A549 (cell line): ENCODE results near the gene CLCNKB. TPM values are rescaled to one million over a fixed set of nuclear protein-coding genes. Genes with fewer than 3 reads are reported as not detected.

Experiments
- ATAC-seq, 2 experiments: fragments of 200-7000 bp in 1 of 2; fragments of >200 bp in 1 of 2; cut with Nextera tagmentation in 1 of 2; cut with Tn5 transposase in 1 of 2; 3 replicates each; pipeline versions ENCODE4 v1.8.0 to v1.9.1; 2018 to 2020; ENCODE audit warnings: mild to moderate bottlenecking in 1 of 2, moderate library complexity in 1 of 2
- CTCF ChIA-PET: fragments of 300-600 bp; sonication (Branson Sonifier 250); formaldehyde crosslinking; extraction: SDS; loops from one replicate; lab custom pipeline; 2021; ENCODE audit warnings: antibody characterized with exemption, inconsistent platforms; lab: Yijun Ruan, JAX
- POLR2A ChIA-PET: fragments of 350-600 bp; formaldehyde crosslinking; extraction: SDS; loops from one replicate; lab custom pipeline; 2021; ENCODE audit warnings: antibody characterized with exemption, inconsistent platforms; lab: Yijun Ruan, JAX
- DNase-seq, 2 experiments: peaks; one replicate each; pipeline versions ENCODE4 v3.0.0 to v3.0.0-alpha.2; 2011 to 2016; ENCODE audit warnings: low read depth in 1 of 2, low spot score in 1 of 2
- FAIRE-seq: peaks from 2 replicates; lab custom pipeline; 2011; peaks lifted over from hg19 to GRCh38; lab: Jason Lieb, UNC
- H3K27ac ChIP-seq, 2 experiments: fragments of >200 bp; sonication (Bioruptor Twin); formaldehyde crosslinking; 3 replicates each; pipeline ENCODE4 v1.5.1; 2016 to 2017
- H3K4me1 ChIP-seq: fragments of >200 bp; sonication (Bioruptor Twin); formaldehyde crosslinking; 3 replicates; pipeline ENCODE4 v1.6.1; 2016
- H3K4me2 ChIP-seq: fragments of >200 bp; sonication (Bioruptor Twin); formaldehyde crosslinking; 3 replicates; pipeline ENCODE4 v1.6.1; 2016
- H3K4me3 ChIP-seq: fragments of >200 bp; sonication (Bioruptor Twin); formaldehyde crosslinking; 3 replicates; pipeline ENCODE4 v1.5.1; 2016
- H3K9me3 ChIP-seq: fragments of >200 bp; sonication (Bioruptor Twin); formaldehyde crosslinking; 3 replicates; pipeline ENCODE4 v1.6.1; 2016
- BCL3 ChIP-seq: fragments of >200 bp; sonication (Bioruptor Twin); formaldehyde crosslinking; IDR thresholded peaks from 3 replicates; pipeline ENCODE4 v1.6.1; 2016
- BHLHE40 ChIP-seq: IDR thresholded peaks from 2 replicates; pipeline ENCODE4 v1.6.1; 2012; ENCODE audit warnings: low read depth, low read length, inconsistent platforms
- CHD4 ChIP-seq: fragments of 200-600 bp; sonication (generic); IDR thresholded peaks from 2 replicates; pipeline ENCODE4 v1.6.1; 2016; ENCODE audit warnings: antibody characterized with exemption, mild to moderate bottlenecking, borderline replicate concordance
- EHF ChIP-seq: fragments of 250-450 bp; sonication (Bioruptor Pico); IDR thresholded peaks from 2 replicates; pipeline ENCODE4 v1.5.0; 2020; ENCODE audit warnings: mild to moderate bottlenecking
- ESRRA ChIP-seq: fragments of 150-350 bp; IDR thresholded peaks from 2 replicates; pipeline ENCODE4 v1.6.1; 2014; ENCODE audit warnings: mild to moderate bottlenecking, low read length, borderline replicate concordance
- FOSL2 ChIP-seq, 2 experiments: fragments of 450-650 bp in 1 of 2; fragments of >200 bp in 1 of 2; sonication (Bioruptor Twin) in 1 of 2; formaldehyde crosslinking; IDR thresholded peaks; 2 replicates each; pipeline versions ENCODE4 v1.5.0 to v1.6.1; 2016 to 2020; ENCODE audit warnings: mild to moderate bottlenecking in 1 of 2, moderate library complexity in 1 of 2
- FOXS1 ChIP-seq: fragments of 250-450 bp; sonication (Bioruptor Pico); IDR thresholded peaks from 2 replicates; pipeline ENCODE4 v1.5.0; 2020; ENCODE audit warnings: mild to moderate bottlenecking, moderate library complexity
- HEYL ChIP-seq: fragments of 250-450 bp; sonication (Bioruptor Pico); IDR thresholded peaks from 2 replicates; pipeline ENCODE4 v1.8.0; 2021; ENCODE audit warnings: mild to moderate bottlenecking, moderate library complexity
- HOXA7 ChIP-seq: fragments of 250-450 bp; sonication (Bioruptor Pico); IDR thresholded peaks from 2 replicates; pipeline ENCODE4 v1.5.0; 2020; ENCODE audit warnings: mild to moderate bottlenecking, moderate library complexity
- JUN ChIP-seq, 2 experiments: fragments of >200 bp; sonication (Bioruptor Twin); formaldehyde crosslinking; IDR thresholded peaks; 2 replicates in 1 of 2; 3 replicates in 1 of 2; pipeline ENCODE4 v1.6.1; 2016 to 2017
- JUNB ChIP-seq: fragments of >200 bp; sonication (Bioruptor Twin); formaldehyde crosslinking; IDR thresholded peaks from 2 replicates; pipeline ENCODE4 v1.6.1; 2016
- NR3C1 ChIP-seq: fragments of >200 bp; sonication (Bioruptor Twin); formaldehyde crosslinking; IDR thresholded peaks from 3 replicates; pipeline ENCODE4 v1.6.1; 2017
- RCOR1 ChIP-seq: fragments of 150-350 bp; IDR thresholded peaks from 2 replicates; pipeline ENCODE4 v1.6.1; 2014; ENCODE audit warnings: antibody characterized with exemption, low read length, low read depth
- RFX5 ChIP-seq: fragments of 450-650 bp; IDR thresholded peaks from 2 replicates; pipeline ENCODE4 v1.7.1; 2014; ENCODE audit warnings: antibody characterized with exemption, mild to moderate bottlenecking, moderate library complexity
- SREBF2 ChIP-seq: fragments of 450-650 bp; IDR thresholded peaks from 2 replicates; pipeline ENCODE4 v1.6.1; 2014; ENCODE audit warnings: mild to moderate bottlenecking, moderate library complexity
- TFCP2L1 ChIP-seq: fragments of 250-450 bp; sonication (Bioruptor Pico); IDR thresholded peaks from 2 replicates; pipeline ENCODE4 v1.5.0; 2021; ENCODE audit warnings: mild to moderate bottlenecking
- ZC3H11A ChIP-seq: fragments of 450-650 bp; IDR thresholded peaks from 2 replicates; pipeline ENCODE4 v1.6.1; 2014; ENCODE audit warnings: antibody characterized with exemption, mild to moderate bottlenecking
- ZFP36 ChIP-seq: fragments of 450-650 bp; IDR thresholded peaks from 2 replicates; pipeline ENCODE4 v1.6.1; 2014; ENCODE audit warnings: borderline replicate concordance; ENCODE audit not compliant: partially characterized antibody
- ZNF302 ChIP-seq: fragments of 250-450 bp; sonication (Bioruptor Pico); IDR thresholded peaks from 2 replicates; pipeline ENCODE4 v1.9.0; 2021; ENCODE audit warnings: inconsistent platforms, mild to moderate bottlenecking, moderate library complexity
- WGBS: methylation state at CpG from one replicate; pipeline ENCODE4 v1.1.6; 2017; ENCODE audit errors: missing lambda C conversion rate; 5-methylcytosine and 5-hydroxymethylcytosine counted together
- polyA plus RNA-seq, 4 experiments: library from polyadenylated mRNA; depleted of rRNA in 3 of 4; stranded (reverse); fragments of >200 nt; fragmentation: RNase III in 1 of 4; extraction: RNeasy Plus Mini Kit Qiagen cat#74134 plus additional on column Dnase treatment in 1 of 4; gene quantifications; 2 replicates in 3 of 4; 3 replicates in 1 of 4; pipeline ENCODE4 v1.2.3, GENCODE V29; 2011 to 2017
- TF ChIP-seq, protein P1 (sequence below): fragments of 150-350 bp; IDR thresholded peaks from 2 replicates; pipeline ENCODE4 v1.6.1; 2014; ENCODE audit warnings: low read depth, mild to moderate bottlenecking, low read length
- TF ChIP-seq, protein P2 (sequence below): fragments of 250-450 bp; sonication (Bioruptor Pico); IDR thresholded peaks from 2 replicates; pipeline ENCODE4 v1.5.0; 2021; ENCODE audit warnings: mild to moderate bottlenecking, moderate library complexity, borderline replicate concordance
- TF ChIP-seq, protein P3 (sequence below): IDR thresholded peaks from 2 replicates; pipeline ENCODE4 v1.6.1; 2012
- TF ChIP-seq, protein P4 (sequence below): fragments of >200 bp; sonication (Bioruptor Twin); formaldehyde crosslinking; IDR thresholded peaks from 2 replicates; pipeline ENCODE4 v1.6.1; 2016

CLCNKB gene
- polyA plus RNA-seq, 2 of the 4 experiments (the other 2 are of a cell fraction): 0.08 to 0.14 TPM

DNA sequence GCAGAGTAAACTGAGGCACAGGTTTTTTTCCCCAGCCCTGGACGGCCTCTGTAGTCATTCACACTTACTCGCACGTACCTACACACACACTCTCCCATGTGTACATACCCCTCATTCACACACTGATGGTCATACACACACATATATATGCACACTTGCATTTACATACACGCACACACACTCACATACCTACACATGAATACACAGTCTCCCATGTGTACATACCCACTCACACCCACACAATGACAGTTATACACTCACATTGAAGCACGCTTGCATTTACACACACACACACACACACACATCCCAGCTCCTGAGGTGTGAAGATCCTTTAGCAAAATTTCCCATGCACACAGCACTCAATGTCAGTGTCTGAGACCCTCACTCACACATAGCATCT is 30.6 kb downstream of the CLCNKB start:
- H3K4me2 ChIP-seq: peak overlapping the region; percentile 97
- DNase-seq: no peak
- ChIA-PET CTCF (interaction anchor here (0.7 to 12.5 kb wide), 15 partner anchors 8 to 169 kb away, joined by 3 to 222 read pairs (median 5); partner anchors contain the start of genes CLCNKB, EPHA2 and HSPB7), POLR2A (no interaction called here)
- no peak overlapping the region for H3K4me3 ChIP-seq
- no peaks in the 10 kb centered on the region for H3K9me3 ChIP-seq
- peak overlapping the region; percentile 95 to 100 for H3K27ac ChIP-seq
- peaks cover 56% of the 10 kb centered on the region for H3K4me1 ChIP-seq
- TF ChIP-seq BHLHE40 (no peak), BCL3 (no peak), HOXA7 (no peak), CHD4 (no peak), HEYL (no peak), ZFP36 (no peak), FOXS1 (CRISPR knock-in tag) (no peak), ZNF302 (CRISPR knock-in tag) (no peak), SREBF2 (no peak), ESRRA (no peak)
- TF ChIP-seq, protein P1, sequence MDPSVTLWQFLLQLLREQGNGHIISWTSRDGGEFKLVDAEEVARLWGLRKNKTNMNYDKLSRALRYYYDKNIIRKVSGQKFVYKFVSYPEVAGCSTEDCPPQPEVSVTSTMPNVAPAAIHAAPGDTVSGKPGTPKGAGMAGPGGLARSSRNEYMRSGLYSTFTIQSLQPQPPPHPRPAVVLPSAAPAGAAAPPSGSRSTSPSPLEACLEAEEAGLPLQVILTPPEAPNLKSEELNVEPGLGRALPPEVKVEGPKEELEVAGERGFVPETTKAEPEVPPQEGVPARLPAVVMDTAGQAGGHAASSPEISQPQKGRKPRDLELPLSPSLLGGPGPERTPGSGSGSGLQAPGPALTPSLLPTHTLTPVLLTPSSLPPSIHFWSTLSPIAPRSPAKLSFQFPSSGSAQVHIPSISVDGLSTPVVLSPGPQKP: no peak
- TF ChIP-seq, protein P2, sequence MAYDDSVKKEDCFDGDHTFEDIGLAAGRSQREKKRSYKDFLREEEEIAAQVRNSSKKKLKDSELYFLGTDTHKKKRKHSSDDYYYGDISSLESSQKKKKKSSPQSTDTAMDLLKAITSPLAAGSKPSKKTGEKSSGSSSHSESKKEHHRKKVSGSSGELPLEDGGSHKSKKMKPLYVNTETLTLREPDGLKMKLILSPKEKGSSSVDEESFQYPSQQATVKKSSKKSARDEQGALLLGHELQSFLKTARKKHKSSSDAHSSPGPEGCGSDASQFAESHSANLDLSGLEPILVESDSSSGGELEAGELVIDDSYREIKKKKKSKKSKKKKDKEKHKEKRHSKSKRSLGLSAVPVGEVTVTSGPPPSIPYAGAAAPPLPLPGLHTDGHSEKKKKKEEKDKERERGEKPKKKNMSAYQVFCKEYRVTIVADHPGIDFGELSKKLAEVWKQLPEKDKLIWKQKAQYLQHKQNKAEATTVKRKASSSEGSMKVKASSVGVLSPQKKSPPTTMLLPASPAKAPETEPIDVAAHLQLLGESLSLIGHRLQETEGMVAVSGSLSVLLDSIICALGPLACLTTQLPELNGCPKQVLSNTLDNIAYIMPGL (CRISPR knock-in tag): no peak
- no peak for FAIRE-seq
- no peak for ATAC-seq
- WGBS: 90% methylated on average over 5 of the region's 5 CpGs

GRCh38 chr1:16075337-16076030 is 31.9 kb downstream of the CLCNKB start:
- POLR2A ChIA-PET: interaction anchor here (0.6 to 1.3 kb wide), 3 partner anchors 81 to 142 kb away, joined by 3 to 5 read pairs (median 3); partner anchors contain the start of gene EPHA2
- peaks cover 60% of the 10 kb centered on the region for H3K4me1 ChIP-seq
- TF ChIP-seq TFCP2L1 (no peak), EHF (CRISPR knock-in tag) (no peak), RFX5 (no peak), ZFP36 (peak; percentile 30)
- TF ChIP-seq, all 56 proteins: peak for 1
- no peak for ATAC-seq
- WGBS: 66% methylated on average over 11 of the region's 11 CpGs
- H3K9me3 ChIP-seq: no peaks in the 10 kb centered on the region
- peak overlapping the region; percentile 79 for H3K4me2 ChIP-seq
- no peak for DNase-seq
- no peak overlapping the region for H3K4me3 ChIP-seq
- peak overlapping the region; percentile 95 to 100 for H3K27ac ChIP-seq
- CTCF ChIA-PET: interaction anchor here (3.2 to 12.5 kb wide), 3 partner anchors 75 to 168 kb away, joined by 17 to 222 read pairs (median 107); partner anchors contain the start of gene EPHA2
- no peak for FAIRE-seq

GRCh38 chr1:16076031-16076864 is 32.7 kb downstream of the CLCNKB start:
- FAIRE-seq (no peak), DNase-seq (peak; percentile 70 to 90), ATAC-seq (peak; percentile 62 to 63)
- Histone ChIP-seq H3K4me1 (peaks cover 60% of the 10 kb centered on the region), H3K4me2 (peak overlapping the region; percentile 79), H3K4me3 (no peak overlapping the region), H3K27ac (peak overlapping the region; percentile 95 to 100), H3K9me3 (no peaks in the 10 kb centered on the region)
- WGBS: 34% methylated on average over 6 of the region's 14 CpGs
- CTCF ChIA-PET: interaction anchor here (0.6 to 12.5 kb wide), 7 partner anchors 67 to 288 kb away, joined by 3 to 318 read pairs (median 17); partner anchors contain the start of gene EPHA2
- POLR2A ChIA-PET: interaction anchor here (1.3 kb wide), 1 partner anchor 80 kb away, joined by 5 read pairs; the partner anchor contains the start of gene EPHA2
- 0 out of 5 replicates have a peak, but pooled peaks of 1 of the 2 experiments have one; percentile 27 for TF ChIP-seq JUN (IDR thresholded peaks at IDR 0.05)
- TF ChIP-seq, protein P3, sequence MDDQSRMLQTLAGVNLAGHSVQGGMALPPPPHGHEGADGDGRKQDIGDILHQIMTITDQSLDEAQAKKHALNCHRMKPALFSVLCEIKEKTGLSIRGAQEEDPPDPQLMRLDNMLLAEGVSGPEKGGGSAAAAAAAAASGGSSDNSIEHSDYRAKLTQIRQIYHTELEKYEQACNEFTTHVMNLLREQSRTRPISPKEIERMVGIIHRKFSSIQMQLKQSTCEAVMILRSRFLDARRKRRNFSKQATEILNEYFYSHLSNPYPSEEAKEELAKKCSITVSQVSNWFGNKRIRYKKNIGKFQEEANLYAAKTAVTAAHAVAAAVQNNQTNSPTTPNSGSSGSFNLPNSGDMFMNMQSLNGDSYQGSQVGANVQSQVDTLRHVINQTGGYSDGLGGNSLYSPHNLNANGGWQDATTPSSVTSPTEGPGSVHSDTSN: no peak
- TF ChIP-seq NR3C1: no peak
- no peak for TF ChIP-seq FOXS1 (CRISPR knock-in tag)
- no peak for TF ChIP-seq RCOR1
- peak; percentile 70; the same call in 1 of the 2 replicates for TF ChIP-seq FOSL2 (IDR thresholded peaks at IDR 0.05)
- TF ChIP-seq FOSL2 (CRISPR knock-in tag; IDR thresholded peaks at IDR 0.05): peak; percentile 89
- TF ChIP-seq, protein P4, sequence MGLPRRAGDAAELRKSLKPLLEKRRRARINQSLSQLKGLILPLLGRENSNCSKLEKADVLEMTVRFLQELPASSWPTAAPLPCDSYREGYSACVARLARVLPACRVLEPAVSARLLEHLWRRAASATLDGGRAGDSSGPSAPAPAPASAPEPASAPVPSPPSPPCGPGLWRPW: no peak
- TF ChIP-seq TFCP2L1: no peak
- TF ChIP-seq ZC3H11A: no peak
- TF ChIP-seq ZFP36: peak; percentile 59
- TF ChIP-seq JUNB: peak; percentile 62
- no peak for TF ChIP-seq BCL3
